Loucy (cell line): ENCODE results near the gene SUPT7L.

Source experiments
- H2AFZ ChIP-seq: fragments of 200-600 bp; sonication (generic); 2 replicates; pipeline ENCODE4 v1.6.0; 2016; ENCODE audit warnings: antibody characterized with exemption, mild to moderate bottlenecking, low read length, moderate library complexity
- H3F3A ChIP-seq: fragments of 200-600 bp; 2 replicates; pipeline ENCODE4 v1.6.0; 2016; ENCODE audit warnings: antibody characterized with exemption, low read depth, mild to moderate bottlenecking
- H3K27me3 ChIP-seq: fragments of 200-600 bp; sonication (generic); 2 replicates; pipeline ENCODE4 v1.6.1; 2014; ENCODE audit warnings: low read length, mild to moderate bottlenecking; ENCODE audit not compliant: insufficient read depth, poor library complexity, severe bottlenecking
- H3K36me3 ChIP-seq: fragments of 200-600 bp; sonication (generic); 2 replicates; pipeline ENCODE4 v1.6.1; 2016; ENCODE audit warnings: low read length; ENCODE audit not compliant: insufficient read depth
- H3K4me1 ChIP-seq: fragments of 200-600 bp; sonication (generic); 2 replicates; pipeline ENCODE4 v1.5.1; 2014; ENCODE audit warnings: low read length, mild to moderate bottlenecking; ENCODE audit not compliant: insufficient read depth, poor library complexity, severe bottlenecking
- H3K4me2 ChIP-seq: fragments of 200-600 bp; sonication (generic); 2 replicates; pipeline ENCODE4 v1.6.0; 2014; ENCODE audit warnings: antibody characterized with exemption, low read length, low read depth, mild to moderate bottlenecking; ENCODE audit not compliant: poor library complexity, severe bottlenecking
- H3K4me3 ChIP-seq: fragments of 200-600 bp; sonication (generic); 2 replicates; pipeline ENCODE4 v1.5.1; 2014; ENCODE audit warnings: low read length, mild to moderate bottlenecking, mixed read lengths; ENCODE audit not compliant: poor library complexity, severe bottlenecking
- H3K79me2 ChIP-seq: fragments of 200-600 bp; sonication (generic); 2 replicates; pipeline ENCODE4 v1.6.1; 2014; ENCODE audit warnings: low read length; ENCODE audit not compliant: insufficient read depth
- H3K9ac ChIP-seq: fragments of 200-600 bp; sonication (generic); 2 replicates; pipeline ENCODE4 v1.6.0; 2014; ENCODE audit warnings: mild to moderate bottlenecking, low read depth, low read length, moderate library complexity; ENCODE audit not compliant: poor library complexity, severe bottlenecking
- H3K9me2 ChIP-seq: fragments of 200-600 bp; sonication (generic); replicated peaks from 2 replicates; pipeline ENCODE4 v1.6.1; 2016; ENCODE audit warnings: low read depth, low read length, mixed read lengths
- H3K9me3 ChIP-seq: fragments of 200-600 bp; sonication (generic); 2 replicates; pipeline ENCODE4 v1.6.1; 2014; ENCODE audit warnings: mild to moderate bottlenecking, antibody characterized with exemption, low read length, low read depth; ENCODE audit not compliant: insufficient read depth
- H4K20me1 ChIP-seq: fragments of 200-600 bp; sonication (generic); 2 replicates; pipeline ENCODE4 v1.6.0; 2014; ENCODE audit warnings: antibody characterized with exemption, low read length, mild to moderate bottlenecking; ENCODE audit not compliant: insufficient read depth, poor library complexity, severe bottlenecking
- CTCF ChIP-seq: fragments of 200-600 bp; sonication (generic); conservative IDR thresholded peaks from 2 replicates; pipeline ENCODE4 v1.5.1; 2014; ENCODE audit warnings: mild to moderate bottlenecking, antibody characterized with exemption, low read length
- EZH2phosphoT487 ChIP-seq: fragments of 200-600 bp; IDR thresholded peaks from 2 replicates; pipeline ENCODE4 v1.6.1; 2018; ENCODE audit warnings: antibody characterized with exemption, mild to moderate bottlenecking, moderate library complexity, borderline replicate concordance

SUPT7L gene

GRCh38 chr2:27653397-27653796 lies 10.0 kb downstream of the SUPT7L start:
- Histone ChIP-seq H3F3A (0 out of 2 replicates have a peak, but pooled peaks cover 4% of the 10 kb centered on the region), H3K36me3 (peaks cover 78% of the 10 kb centered on the region; the same call in 1 of the 2 replicates), H3K27me3 (no peaks in the 10 kb centered on the region), H3K4me1 (no peaks in the 10 kb centered on the region), H4K20me1 (no peaks in the 10 kb centered on the region), H3K9me3 (no peaks in the 10 kb centered on the region), H3K79me2 (no peaks in the 10 kb centered on the region), H3K4me2 (no peak overlapping the region), H2AFZ (no peak overlapping the region), H3K9ac (no peak overlapping the region), H3K4me3 (no peak overlapping the region), H3K9me2 (no peaks in the 10 kb centered on the region)
- TF ChIP-seq EZH2phosphoT487, result no peak
- no peak for TF ChIP-seq CTCF

DNA sequence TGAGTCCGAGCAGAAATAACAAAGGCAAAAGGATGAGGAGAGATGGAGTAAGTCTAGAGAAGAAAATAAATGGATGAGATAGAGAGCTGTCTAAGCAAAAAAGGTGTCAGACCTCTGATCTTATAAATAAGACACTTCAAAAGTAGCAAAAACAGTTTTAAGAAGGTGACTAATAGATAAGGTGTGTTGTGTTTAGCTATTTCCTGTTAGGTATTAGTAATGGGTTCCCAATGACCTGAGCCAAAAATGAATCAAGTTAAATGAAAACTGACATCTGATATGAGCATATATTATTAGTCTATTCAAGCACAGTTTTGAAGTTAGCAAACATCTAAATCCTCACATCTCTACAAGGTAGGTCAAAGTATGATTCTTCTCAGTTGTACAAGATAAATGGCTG lies 10.6 kb downstream of the SUPT7L start:
- no peaks in the 10 kb centered on the region for H4K20me1 ChIP-seq
- no peak overlapping the region for H3K9ac ChIP-seq
- H3K4me1 ChIP-seq, result no peaks in the 10 kb centered on the region
- peaks cover 82% of the 10 kb centered on the region; the same call in 1 of the 2 replicates for H3K36me3 ChIP-seq
- H3K79me2 ChIP-seq, result no peaks in the 10 kb centered on the region
- no peak overlapping the region for H2AFZ ChIP-seq
- H3F3A ChIP-seq, result 0 out of 2 replicates have a peak, but pooled peaks cover 4% of the 10 kb centered on the region
- H3K9me3 ChIP-seq, result no peaks in the 10 kb centered on the region
- no peak overlapping the region for H3K4me2 ChIP-seq
- H3K4me3 ChIP-seq, result no peak overlapping the region
- TF ChIP-seq EZH2phosphoT487 (no peak), CTCF (no peak)
- no peaks in the 10 kb centered on the region for H3K9me2 ChIP-seq
- H3K27me3 ChIP-seq, result no peaks in the 10 kb centered on the region

- Histone ChIP-seq H3K79me2 (no peaks in the 10 kb centered on the region), H3F3A (0 out of 2 replicates have a peak, but pooled peaks cover 4% of the 10 kb centered on the region)
Observed at GRCh38 chr2:27652341-27652740, 11.1 kb downstream of the SUPT7L start.

More at GRCh38 chr2:27652341-27652740, 11.1 kb downstream of the SUPT7L start:
- no peak for TF ChIP-seq CTCF
- TF ChIP-seq EZH2phosphoT487, result no peak
- Histone ChIP-seq H3K4me3 (no peak overlapping the region), H3K9me3 (no peaks in the 10 kb centered on the region), H3K4me2 (no peak overlapping the region), H2AFZ (no peak overlapping the region), H4K20me1 (no peaks in the 10 kb centered on the region), H3K4me1 (no peaks in the 10 kb centered on the region), H3K27me3 (no peaks in the 10 kb centered on the region), H3K36me3 (peaks cover 84% of the 10 kb centered on the region; the same call in 1 of the 2 replicates), H3K9me2 (no peaks in the 10 kb centered on the region), H3K9ac (no peak overlapping the region)
